ENCODE data around the gene KCNT1. TPM values are rescaled to one million over a fixed set of nuclear protein-coding genes. Genes with fewer than 3 reads are reported as not detected.

Gene KCNT1
- total RNA-seq, 1 donor from 2014 or later, result not detected

DNA sequence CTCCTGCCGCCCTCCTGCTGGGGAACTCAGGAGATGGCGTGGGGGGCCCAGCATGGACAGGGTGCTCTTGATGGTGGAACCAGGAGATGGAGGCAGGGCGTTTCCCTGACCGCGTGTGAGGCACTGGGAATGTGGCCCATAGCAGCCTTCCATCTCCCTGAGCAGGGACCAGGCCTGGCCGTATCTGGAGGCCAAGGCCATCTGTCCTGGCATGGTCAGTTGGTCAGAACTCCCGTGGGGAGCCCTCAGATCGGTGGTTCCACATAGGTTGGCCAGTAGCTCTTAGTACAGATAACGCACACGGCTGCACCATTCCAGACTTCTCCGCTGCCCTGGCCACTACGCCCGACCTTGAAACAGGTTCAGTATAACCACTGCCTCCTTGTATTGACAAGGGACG lies 77.6 kb downstream of the KCNT1 start:
- H3K36me3 Mint-ChIP-seq (ENCODE audit: low read depth, unreplicated experiment), result no peaks in the 10 kb centered on the region
- no peaks in the 10 kb centered on the region for H3K4me1 Mint-ChIP-seq (ENCODE audit: unreplicated experiment)
- no peak overlapping the region for H3K27ac Mint-ChIP-seq (ENCODE audit: unreplicated experiment)
- no peak for DNase-seq (ENCODE audit: low spot score)
- peaks cover 1% of the 10 kb centered on the region for H3K27me3 Mint-ChIP-seq (ENCODE audit: unreplicated experiment)
- TF ChIP-seq, protein P1, sequence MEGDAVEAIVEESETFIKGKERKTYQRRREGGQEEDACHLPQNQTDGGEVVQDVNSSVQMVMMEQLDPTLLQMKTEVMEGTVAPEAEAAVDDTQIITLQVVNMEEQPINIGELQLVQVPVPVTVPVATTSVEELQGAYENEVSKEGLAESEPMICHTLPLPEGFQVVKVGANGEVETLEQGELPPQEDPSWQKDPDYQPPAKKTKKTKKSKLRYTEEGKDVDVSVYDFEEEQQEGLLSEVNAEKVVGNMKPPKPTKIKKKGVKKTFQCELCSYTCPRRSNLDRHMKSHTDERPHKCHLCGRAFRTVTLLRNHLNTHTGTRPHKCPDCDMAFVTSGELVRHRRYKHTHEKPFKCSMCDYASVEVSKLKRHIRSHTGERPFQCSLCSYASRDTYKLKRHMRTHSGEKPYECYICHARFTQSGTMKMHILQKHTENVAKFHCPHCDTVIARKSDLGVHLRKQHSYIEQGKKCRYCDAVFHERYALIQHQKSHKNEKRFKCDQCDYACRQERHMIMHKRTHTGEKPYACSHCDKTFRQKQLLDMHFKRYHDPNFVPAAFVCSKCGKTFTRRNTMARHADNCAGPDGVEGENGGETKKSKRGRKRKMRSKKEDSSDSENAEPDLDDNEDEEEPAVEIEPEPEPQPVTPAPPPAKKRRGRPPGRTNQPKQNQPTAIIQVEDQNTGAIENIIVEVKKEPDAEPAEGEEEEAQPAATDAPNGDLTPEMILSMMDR (IDR thresholded peaks at IDR 0.05; ENCODE audit: unreplicated experiment), result no peak
- no peak overlapping the region for H3K4me3 Mint-ChIP-seq (ENCODE audit: unreplicated experiment)
- H3K9me3 Mint-ChIP-seq (ENCODE audit: unreplicated experiment), result no peaks in the 10 kb centered on the region

DNA sequence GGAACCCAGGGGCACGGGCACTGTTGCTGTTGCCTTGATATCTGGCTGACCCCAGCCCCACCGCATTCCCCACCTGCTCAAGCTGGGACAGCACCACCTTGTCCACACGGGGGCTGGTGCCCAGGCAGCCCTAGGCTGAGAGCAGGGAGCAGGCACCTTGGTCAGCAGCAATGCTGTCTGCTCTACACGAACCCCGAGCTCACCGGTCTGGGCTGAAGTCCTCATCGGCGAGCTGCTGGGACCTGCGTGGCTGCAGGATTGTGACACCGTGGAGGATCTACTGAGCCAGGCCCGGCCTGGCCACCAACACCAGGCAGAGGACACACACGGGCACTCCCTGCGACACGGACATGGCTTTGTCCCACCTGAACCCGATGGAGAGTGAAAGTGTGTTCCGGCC lies 78.1 kb downstream of the KCNT1 start:
- Mint-ChIP-seq H3K4me1 (ENCODE audit: unreplicated experiment) (no peaks in the 10 kb centered on the region), H3K27me3 (ENCODE audit: unreplicated experiment) (peaks cover 1% of the 10 kb centered on the region), H3K27ac (ENCODE audit: unreplicated experiment) (no peak overlapping the region), H3K9me3 (ENCODE audit: unreplicated experiment) (no peaks in the 10 kb centered on the region), H3K36me3 (ENCODE audit: low read depth, unreplicated experiment) (no peaks in the 10 kb centered on the region), H3K4me3 (ENCODE audit: unreplicated experiment) (no peak overlapping the region)
- TF ChIP-seq, protein P1 (IDR thresholded peaks at IDR 0.05; ENCODE audit: unreplicated experiment), result no peak
- DNase-seq (ENCODE audit: low spot score), result no peak

DNA sequence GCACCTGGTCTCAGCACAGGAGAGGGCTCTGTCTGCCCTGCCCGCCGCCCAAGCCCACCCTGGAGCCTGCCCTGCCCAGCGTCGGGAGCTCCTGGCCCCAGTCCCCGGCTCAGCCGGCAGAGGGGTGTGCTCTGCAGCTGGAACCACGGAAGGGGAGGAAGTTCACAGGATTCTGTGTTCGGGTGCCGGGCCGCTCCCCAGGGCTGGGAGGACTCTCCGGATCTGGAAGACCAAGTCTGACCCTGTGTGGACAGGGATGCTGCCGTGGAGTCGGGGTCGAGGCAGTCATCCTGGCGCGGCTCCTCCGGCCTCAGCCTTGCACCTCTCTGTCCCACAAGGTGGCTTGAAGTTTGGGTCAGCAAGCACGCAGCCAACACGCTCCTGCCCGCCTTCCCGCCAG lies 78.6 kb downstream of the KCNT1 start:
- no peak overlapping the region for H3K27ac Mint-ChIP-seq (ENCODE audit: unreplicated experiment)
- no peaks in the 10 kb centered on the region for H3K4me1 Mint-ChIP-seq (ENCODE audit: unreplicated experiment)
- no peak for DNase-seq (ENCODE audit: low spot score)
- no peak overlapping the region for H3K4me3 Mint-ChIP-seq (ENCODE audit: unreplicated experiment)
- no peaks in the 10 kb centered on the region for H3K36me3 Mint-ChIP-seq (ENCODE audit: low read depth, unreplicated experiment)
- peaks cover 1% of the 10 kb centered on the region for H3K27me3 Mint-ChIP-seq (ENCODE audit: unreplicated experiment)
- TF ChIP-seq, protein P1 (IDR thresholded peaks at IDR 0.05; ENCODE audit: unreplicated experiment), result no peak
- H3K9me3 Mint-ChIP-seq (ENCODE audit: unreplicated experiment), result no peaks in the 10 kb centered on the region

DNA sequence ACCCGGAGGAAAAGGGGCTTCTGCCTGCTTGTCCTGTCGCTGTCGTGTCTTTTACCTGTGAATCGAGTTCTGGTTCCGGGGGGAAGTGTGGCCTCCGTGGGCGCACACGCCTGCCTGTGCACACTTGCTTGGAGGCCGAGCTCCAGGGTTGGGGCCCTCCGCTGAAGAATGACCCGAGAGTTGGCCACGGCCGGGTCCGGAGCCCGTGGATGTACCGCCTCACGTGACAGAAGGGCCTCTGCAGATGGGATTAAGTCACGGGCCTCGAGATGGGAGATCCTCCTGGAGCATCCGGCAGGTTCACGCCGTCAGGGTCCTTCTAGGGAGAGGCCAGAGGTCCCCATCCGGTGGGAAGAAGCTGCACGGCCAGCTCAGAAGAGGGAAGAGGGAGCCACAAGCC lies 81.0 kb downstream of the KCNT1 start:
- Mint-ChIP-seq H3K9me3 (ENCODE audit: unreplicated experiment) (no peaks in the 10 kb centered on the region), H3K4me1 (ENCODE audit: unreplicated experiment) (no peaks in the 10 kb centered on the region), H3K27me3 (ENCODE audit: unreplicated experiment) (peaks cover 1% of the 10 kb centered on the region), H3K36me3 (ENCODE audit: low read depth, unreplicated experiment) (no peaks in the 10 kb centered on the region), H3K4me3 (ENCODE audit: unreplicated experiment) (no peak overlapping the region), H3K27ac (ENCODE audit: unreplicated experiment) (no peak overlapping the region)
- no peak for DNase-seq (ENCODE audit: low spot score)
- TF ChIP-seq, protein P1 (IDR thresholded peaks at IDR 0.05; ENCODE audit: unreplicated experiment), result no peak

DNA sequence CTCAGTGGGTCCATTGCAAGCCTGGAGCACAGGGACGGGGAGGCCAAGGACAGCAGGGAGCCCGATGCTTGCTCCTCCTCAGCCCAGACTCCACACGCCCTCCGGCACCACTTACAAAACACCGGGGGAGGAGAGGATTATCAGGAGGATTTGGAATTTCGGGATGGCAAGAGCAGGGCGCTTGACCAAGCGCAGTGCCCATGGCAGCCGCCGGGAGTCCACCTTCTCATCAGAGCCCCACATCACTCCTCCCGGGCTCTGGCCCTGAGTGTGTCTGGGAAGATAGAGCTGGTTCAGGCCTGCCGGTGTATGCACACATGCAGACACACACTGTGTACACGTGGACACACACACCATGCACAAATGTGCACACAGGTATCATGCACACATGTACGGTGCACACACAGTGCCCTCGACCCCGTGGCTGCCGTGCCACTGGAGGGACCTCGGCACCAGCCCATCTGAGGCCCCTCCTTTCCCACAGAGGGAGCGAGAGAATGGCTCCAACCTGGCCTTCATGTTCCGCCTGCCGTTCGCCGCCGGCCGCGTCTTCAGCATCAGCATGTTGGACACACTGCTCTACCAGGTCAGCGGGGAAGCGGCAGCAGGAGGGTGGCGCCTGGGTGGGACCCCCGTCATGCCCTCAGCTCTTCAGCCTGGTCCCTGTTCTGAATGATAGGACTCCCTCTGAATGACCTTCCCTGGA lies 81.7 kb downstream of the KCNT1 start:
- Mint-ChIP-seq H3K27ac (ENCODE audit: unreplicated experiment) (no peak overlapping the region), H3K36me3 (ENCODE audit: low read depth, unreplicated experiment) (no peaks in the 10 kb centered on the region)
- no peak for DNase-seq (ENCODE audit: low spot score)

More for the DNA sequence above, 81.7 kb downstream of the KCNT1 start:
- H3K4me1 Mint-ChIP-seq (ENCODE audit: unreplicated experiment), result no peaks in the 10 kb centered on the region
- no peaks in the 10 kb centered on the region for H3K9me3 Mint-ChIP-seq (ENCODE audit: unreplicated experiment)
- TF ChIP-seq, protein P1 (IDR thresholded peaks at IDR 0.05; ENCODE audit: unreplicated experiment), result no peak
- H3K27me3 Mint-ChIP-seq (ENCODE audit: unreplicated experiment), result peaks cover 1% of the 10 kb centered on the region
- H3K4me3 Mint-ChIP-seq (ENCODE audit: unreplicated experiment), result no peak overlapping the region
